C4-2B (cell line): ENCODE results near the gene PDE1A.

Source experiments
- H3K27ac ChIP-seq: fragments of 450-650 bp; 2 replicates; pipeline ENCODE4 v1.5.1; 2017
- CTCF ChIP-seq: fragments of 450-650 bp; conservative IDR thresholded peaks from 2 replicates; pipeline ENCODE4 v1.5.1; 2017; ENCODE audit warnings: mild to moderate bottlenecking
- ZFX ChIP-seq: fragments of 450-650 bp; IDR thresholded peaks from 2 replicates; pipeline ENCODE4 v1.6.1; 2017

The PDE1A gene

GRCh38 chr2:182163878-182164277 is 263.0 kb downstream of the PDE1A start:
- TF ChIP-seq CTCF (no peak), ZFX (no peak)
- no peak overlapping the region for H3K27ac ChIP-seq

DNA sequence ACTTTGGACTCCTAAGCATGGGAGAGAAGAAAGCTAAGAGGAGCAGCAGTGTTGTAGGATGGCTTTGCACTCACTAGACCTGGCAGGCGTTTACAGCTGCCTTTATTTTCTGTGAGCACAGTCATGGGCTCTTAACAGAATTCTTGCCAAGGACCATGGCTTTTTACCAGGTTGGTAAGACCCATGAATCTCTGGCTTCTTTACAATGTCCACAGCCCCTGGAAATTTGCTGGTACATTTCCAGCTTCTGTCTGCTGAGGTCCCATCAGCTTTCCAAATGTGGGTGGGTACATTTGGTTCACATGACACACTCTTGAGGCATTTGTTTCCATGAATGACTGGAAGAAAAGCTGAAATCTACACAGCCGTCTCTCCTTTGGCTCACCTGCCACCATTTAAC is 278.5 kb downstream of the PDE1A start:
- TF ChIP-seq ZFX (no peak), CTCF (no peak)
- H3K27ac ChIP-seq: no peak overlapping the region

DNA sequence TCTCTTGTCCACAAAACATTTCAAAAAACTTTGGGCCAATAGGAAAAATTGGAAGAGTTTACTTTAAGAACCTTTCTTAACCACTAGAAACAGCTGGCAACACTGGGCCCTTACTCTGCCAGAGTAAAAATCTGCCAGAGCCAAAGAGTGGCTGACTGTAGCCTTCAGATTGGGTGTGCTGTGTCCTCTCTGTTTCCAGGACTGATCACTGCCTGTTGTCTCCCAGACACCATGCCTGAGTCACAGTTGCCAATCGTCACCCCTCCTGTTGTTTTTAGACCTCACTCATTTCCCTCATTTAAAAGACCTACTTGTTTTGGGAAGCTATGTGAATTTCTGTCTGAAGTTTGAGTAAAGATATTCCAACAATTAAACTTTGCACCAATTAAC is 282.1 kb downstream of the PDE1A start:
- TF ChIP-seq CTCF (no peak), ZFX (no peak)
- H3K27ac ChIP-seq: no peak overlapping the region

DNA sequence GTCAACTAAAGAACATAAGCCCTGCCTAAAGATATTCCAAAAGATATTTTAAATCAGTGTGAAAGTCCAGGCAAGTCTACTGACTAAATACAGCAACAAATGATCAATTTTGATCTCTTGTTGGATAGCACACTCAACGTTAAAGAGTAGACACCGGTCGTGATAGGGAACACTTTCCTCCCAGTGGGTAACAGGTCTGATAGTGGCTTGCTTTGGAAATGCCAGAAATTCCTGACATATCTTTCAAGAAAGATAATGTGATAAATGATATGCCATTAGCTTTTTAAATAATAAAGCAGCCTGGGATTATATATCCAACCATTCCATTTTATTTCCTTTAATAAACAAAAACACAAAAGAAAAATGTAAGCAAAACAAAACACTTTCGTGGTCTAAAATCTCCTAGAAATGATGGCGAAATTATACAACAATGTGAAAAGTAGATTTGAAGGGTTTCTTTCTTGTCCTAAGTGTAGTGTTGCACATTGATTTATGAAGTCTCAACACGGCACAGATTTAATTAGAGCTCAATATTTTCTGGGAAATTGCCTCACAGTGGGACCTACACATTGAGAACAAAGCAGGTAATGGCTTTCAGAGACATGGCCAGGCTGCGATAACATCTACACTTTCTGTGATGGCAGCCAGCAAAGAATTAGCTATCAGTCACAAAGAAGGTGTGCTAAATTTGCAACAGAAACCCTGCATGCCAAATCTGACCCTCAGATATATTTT is 282.6 kb downstream of the PDE1A start:
- TF ChIP-seq CTCF (no peak), ZFX (no peak)
- H3K27ac ChIP-seq: no peak overlapping the region

GRCh38 chr2:182142062-182142461 is 284.8 kb downstream of the PDE1A start:
- TF ChIP-seq CTCF (no peak), ZFX (no peak)
- no peak overlapping the region for H3K27ac ChIP-seq

DNA sequence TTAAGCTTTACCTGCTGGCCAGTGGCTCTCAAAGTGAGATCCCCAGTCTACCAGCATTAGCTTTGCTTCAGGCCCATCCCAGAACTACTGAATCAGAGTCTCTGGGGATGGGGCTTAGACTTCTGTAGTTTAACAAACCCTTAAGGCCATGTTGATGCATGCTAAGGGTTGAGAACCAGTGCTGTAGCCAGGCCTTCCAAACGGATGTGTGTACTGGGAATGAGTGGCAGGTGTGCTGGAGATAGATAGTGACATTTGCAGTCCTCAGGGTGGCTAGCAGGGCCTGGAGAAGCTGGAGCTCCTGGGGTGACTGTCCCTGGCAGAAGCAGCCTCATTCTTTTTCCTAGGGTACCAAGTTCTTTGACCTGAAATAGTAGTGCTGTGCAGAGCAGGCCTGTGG is 292.6 kb downstream of the PDE1A start:
- H3K27ac ChIP-seq: no peak overlapping the region
- TF ChIP-seq CTCF (no peak), ZFX (no peak)

DNA sequence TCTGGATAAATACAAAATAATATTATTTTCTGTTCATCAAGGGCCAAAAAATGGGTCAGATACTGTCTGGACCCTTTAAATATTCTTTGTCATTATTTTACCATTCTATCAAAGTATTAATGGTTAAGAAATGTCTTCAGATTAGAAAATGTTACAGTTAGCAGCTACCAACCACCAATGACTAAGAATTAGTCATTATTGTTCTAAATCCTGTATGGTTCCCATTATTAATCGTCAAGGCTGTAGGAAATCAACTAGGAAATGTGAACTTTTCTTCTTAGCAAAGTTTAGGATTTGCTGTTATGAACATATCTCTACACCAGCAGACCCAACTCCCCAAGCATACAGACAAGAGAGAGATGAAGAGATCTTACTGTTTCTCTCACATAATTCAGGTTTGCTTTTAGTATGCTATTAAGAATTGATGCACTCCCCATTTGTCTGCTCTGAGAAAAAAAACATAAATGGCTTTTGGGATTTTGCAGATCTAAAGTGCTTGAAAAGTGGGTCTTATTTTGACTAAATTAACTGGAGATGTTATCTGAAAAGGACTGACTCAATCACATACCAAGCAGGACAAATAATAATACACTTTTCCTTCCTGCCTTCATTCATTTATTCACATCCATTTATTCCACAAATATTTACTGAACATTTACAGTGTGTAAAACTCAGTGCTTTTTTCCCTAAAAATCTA is 293.5 kb downstream of the PDE1A start:
- TF ChIP-seq CTCF (no peak), ZFX (no peak)
- no peak overlapping the region for H3K27ac ChIP-seq
